Measurements from ENCODE around the gene TSSK2.

Gene TSSK2

DNA sequence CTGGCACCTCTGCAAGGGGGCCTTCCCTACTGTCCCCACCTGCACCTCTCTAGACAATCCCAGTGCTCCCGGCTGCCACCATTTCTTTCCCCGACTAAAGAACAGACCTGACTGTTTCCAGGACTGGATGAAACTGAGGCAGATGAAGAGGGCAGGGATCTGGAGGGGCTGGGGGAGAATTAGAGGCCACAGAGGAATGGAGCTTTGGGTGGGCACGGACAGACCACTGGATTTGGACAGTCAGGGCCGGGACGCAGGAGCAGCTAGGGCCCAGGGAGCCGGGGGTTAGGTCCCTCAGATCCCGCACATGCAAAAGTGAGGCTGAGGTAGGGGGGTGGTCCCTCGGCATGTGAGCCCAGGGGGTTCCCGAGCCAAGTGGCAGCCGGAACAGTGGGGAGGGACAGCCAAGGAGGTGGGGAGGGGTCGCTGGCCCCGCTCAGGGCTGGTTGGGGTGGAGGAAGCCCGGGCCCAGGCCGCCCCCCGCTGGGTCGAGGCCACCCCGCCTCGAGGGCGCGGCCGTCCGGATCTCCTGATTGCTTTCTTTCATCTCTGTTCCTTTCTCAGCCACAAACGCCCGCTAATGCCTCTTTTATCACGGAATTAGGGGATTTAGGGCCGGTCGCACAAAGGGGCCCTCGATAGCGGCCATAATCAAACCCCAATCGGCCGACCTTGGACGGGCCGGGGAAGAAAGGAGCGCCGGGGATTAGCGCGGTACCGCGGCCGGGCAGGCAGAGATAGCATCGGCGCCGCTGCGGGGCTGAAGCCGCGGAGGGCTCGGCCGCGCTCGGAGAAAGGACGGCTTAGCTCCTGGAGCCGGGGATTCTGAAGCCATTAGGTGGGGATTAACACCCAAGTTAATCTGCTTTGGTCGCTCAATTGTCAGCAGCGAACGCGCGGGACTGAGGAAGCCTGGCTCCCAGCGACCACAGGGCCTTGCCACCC, 38.2 kb downstream of the TSSK2 start:
- TF ChIP-seq, protein P1, sequence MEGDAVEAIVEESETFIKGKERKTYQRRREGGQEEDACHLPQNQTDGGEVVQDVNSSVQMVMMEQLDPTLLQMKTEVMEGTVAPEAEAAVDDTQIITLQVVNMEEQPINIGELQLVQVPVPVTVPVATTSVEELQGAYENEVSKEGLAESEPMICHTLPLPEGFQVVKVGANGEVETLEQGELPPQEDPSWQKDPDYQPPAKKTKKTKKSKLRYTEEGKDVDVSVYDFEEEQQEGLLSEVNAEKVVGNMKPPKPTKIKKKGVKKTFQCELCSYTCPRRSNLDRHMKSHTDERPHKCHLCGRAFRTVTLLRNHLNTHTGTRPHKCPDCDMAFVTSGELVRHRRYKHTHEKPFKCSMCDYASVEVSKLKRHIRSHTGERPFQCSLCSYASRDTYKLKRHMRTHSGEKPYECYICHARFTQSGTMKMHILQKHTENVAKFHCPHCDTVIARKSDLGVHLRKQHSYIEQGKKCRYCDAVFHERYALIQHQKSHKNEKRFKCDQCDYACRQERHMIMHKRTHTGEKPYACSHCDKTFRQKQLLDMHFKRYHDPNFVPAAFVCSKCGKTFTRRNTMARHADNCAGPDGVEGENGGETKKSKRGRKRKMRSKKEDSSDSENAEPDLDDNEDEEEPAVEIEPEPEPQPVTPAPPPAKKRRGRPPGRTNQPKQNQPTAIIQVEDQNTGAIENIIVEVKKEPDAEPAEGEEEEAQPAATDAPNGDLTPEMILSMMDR (IDR thresholded peaks at IDR 0.05; ENCODE audit: insufficient read depth, low read length, poor library complexity, severe bottlenecking) = no peak
- no peak for TF ChIP-seq EZH2phosphoT487 (conservative IDR thresholded peaks at IDR 0.05; ENCODE audit: low read length)
- H3K9ac ChIP-seq (ENCODE audit: low read length) = no peak overlapping the region
- H3K79me2 ChIP-seq (ENCODE audit: insufficient read depth, low read length) = peaks cover 24% of the 10 kb centered on the region
- H3K27ac ChIP-seq (ENCODE audit: low read depth, low read length) = no peak overlapping the region
- no peaks in the 10 kb centered on the region for H3F3A ChIP-seq (ENCODE audit: insufficient read depth)
- H3K4me2 ChIP-seq (ENCODE audit: low read depth, low read length, poor library complexity, severe bottlenecking) = no peak overlapping the region
- H2AFZ ChIP-seq (ENCODE audit: low read depth, low read length, severe bottlenecking) = no peak overlapping the region
- no peaks in the 10 kb centered on the region for H3K27me3 ChIP-seq (ENCODE audit: low read length)
- H4K20me1 ChIP-seq (ENCODE audit: low read depth, low read length) = no peaks in the 10 kb centered on the region
- no peaks in the 10 kb centered on the region for H3K9me3 ChIP-seq (ENCODE audit: insufficient read depth, low read length)
- H3K9me2 ChIP-seq (replicated peaks; ENCODE audit: insufficient read depth, low read length) = no peaks in the 10 kb centered on the region
- no peak overlapping the region for H3K4me3 ChIP-seq (ENCODE audit: insufficient read depth, low read length, poor library complexity, severe bottlenecking)
- H3K36me3 ChIP-seq (ENCODE audit: low read length) = no peaks in the 10 kb centered on the region

DNA sequence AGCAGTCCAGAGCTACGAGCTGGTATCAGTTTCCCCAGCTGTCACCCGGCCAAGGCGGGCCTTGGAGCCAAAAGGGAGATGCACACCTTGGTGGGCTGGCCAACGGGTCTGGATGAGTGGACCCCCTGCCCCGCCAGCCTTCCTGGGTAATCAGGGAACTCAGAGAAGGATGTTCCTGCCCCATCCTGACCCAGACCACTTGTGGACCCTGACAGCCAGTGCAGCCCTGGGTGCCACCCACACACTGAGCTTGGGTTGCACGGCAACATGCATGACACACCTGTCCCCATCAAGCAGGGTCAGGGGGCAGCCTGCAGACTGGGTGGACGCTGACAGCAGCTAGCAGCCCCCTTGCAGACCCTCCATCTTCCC, 38.8 kb downstream of the TSSK2 start:
- no peak overlapping the region for H2AFZ ChIP-seq (ENCODE audit: low read depth, low read length, severe bottlenecking)
- H3K4me2 ChIP-seq (ENCODE audit: low read depth, low read length, poor library complexity, severe bottlenecking) = no peak overlapping the region
- TF ChIP-seq, protein P1 (IDR thresholded peaks at IDR 0.05; ENCODE audit: insufficient read depth, low read length, poor library complexity, severe bottlenecking) = no peak
- no peak for TF ChIP-seq EZH2phosphoT487 (conservative IDR thresholded peaks at IDR 0.05; ENCODE audit: low read length)
- no peaks in the 10 kb centered on the region for H4K20me1 ChIP-seq (ENCODE audit: low read depth, low read length)
- H3K27ac ChIP-seq (ENCODE audit: low read depth, low read length) = no peak overlapping the region
- H3F3A ChIP-seq (ENCODE audit: insufficient read depth) = no peaks in the 10 kb centered on the region
- no peak overlapping the region for H3K9ac ChIP-seq (ENCODE audit: low read length)
- no peaks in the 10 kb centered on the region for H3K27me3 ChIP-seq (ENCODE audit: low read length)
- H3K9me2 ChIP-seq (replicated peaks; ENCODE audit: insufficient read depth, low read length) = no peaks in the 10 kb centered on the region
- H3K9me3 ChIP-seq (ENCODE audit: insufficient read depth, low read length) = no peaks in the 10 kb centered on the region
- no peaks in the 10 kb centered on the region for H3K36me3 ChIP-seq (ENCODE audit: low read length)
- H3K4me3 ChIP-seq (ENCODE audit: insufficient read depth, low read length, poor library complexity, severe bottlenecking) = no peak overlapping the region
- H3K79me2 ChIP-seq (ENCODE audit: insufficient read depth, low read length) = peaks cover 24% of the 10 kb centered on the region

DNA sequence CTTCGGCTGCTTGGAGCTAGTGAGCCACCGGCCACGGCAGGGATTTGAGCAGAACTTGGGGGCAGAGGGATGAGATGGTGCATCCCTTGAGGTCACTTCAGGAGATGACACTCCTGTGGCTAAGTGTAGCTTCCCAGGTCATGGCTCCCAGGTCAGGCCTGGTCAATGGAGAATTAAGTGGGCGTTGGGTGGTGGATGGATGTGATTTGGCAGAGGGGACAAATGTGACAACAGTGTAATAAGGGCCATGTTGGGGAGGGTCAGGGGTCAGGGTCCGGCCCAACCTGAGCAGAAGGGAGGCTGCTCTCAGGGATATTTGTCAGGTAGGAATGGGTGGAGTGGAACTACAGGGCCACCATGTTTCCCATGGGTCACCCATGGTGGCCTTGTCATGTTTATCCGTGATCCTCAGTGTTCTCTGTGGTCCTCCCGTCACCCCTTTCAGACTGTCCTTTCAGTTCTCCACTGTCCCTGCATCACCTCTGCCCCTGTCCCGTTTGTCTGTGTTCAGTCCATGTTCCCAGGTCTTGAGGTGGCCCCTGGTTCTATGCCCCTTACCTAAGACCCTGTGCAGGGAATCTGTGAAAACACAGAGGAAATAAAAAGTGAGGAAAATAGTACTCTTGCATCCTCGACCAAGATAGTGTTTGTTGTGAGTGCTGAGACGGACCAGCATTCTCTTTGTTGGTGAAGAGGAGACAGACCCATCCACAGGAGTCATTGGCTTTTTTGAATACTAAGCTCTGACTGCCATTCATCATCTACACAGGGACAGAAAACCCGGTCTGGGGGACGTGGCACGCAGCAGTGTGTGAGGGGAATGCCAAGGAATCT, 41.3 kb downstream of the TSSK2 start:
- Histone ChIP-seq H3K9ac (ENCODE audit: low read length) (peak overlapping the region; percentile 97), H3K27me3 (ENCODE audit: low read length) (no peaks in the 10 kb centered on the region), H2AFZ (ENCODE audit: low read depth, low read length, severe bottlenecking) (no peak overlapping the region), H4K20me1 (ENCODE audit: low read depth, low read length) (no peaks in the 10 kb centered on the region), H3K79me2 (ENCODE audit: insufficient read depth, low read length) (peaks cover 24% of the 10 kb centered on the region), H3K36me3 (ENCODE audit: low read length) (no peaks in the 10 kb centered on the region), H3K4me3 (ENCODE audit: insufficient read depth, low read length, poor library complexity, severe bottlenecking) (peak overlapping the region; percentile 84), H3K9me3 (ENCODE audit: insufficient read depth, low read length) (no peaks in the 10 kb centered on the region), H3K4me2 (ENCODE audit: low read depth, low read length, poor library complexity, severe bottlenecking) (peak overlapping the region; percentile 91), H3F3A (ENCODE audit: insufficient read depth) (no peaks in the 10 kb centered on the region), H3K27ac (ENCODE audit: low read depth, low read length) (0 out of 2 replicates have a peak overlapping the region, but pooled peaks have one; percentile 9), H3K9me2 (replicated peaks; ENCODE audit: insufficient read depth, low read length) (no peaks in the 10 kb centered on the region)
- TF ChIP-seq, protein P1 (IDR thresholded peaks at IDR 0.05; ENCODE audit: insufficient read depth, low read length, poor library complexity, severe bottlenecking) = no peak
- no peak for TF ChIP-seq EZH2phosphoT487 (conservative IDR thresholded peaks at IDR 0.05; ENCODE audit: low read length)

Measured in SU-DHL-6 (cell line).